Stimulated activated CD8-positive, alpha-beta memory T cell treated with anti-CD3 and anti-CD28 coated beads, Interleukin-4, amount 100 ng/mL, for 1 hour (primary cell): ENCODE data around the gene C20orf141.
"Not testable (repeated sequence)": the region's sequence is repeated elsewhere in the genome, so short reads cannot be mapped to it uniquely, and the experiment has no call there.

Experiments used
- DNase-seq, 2 donors: peaks; one replicate each; pipeline ENCODE4 v3.0.0-alpha.2; 2020; ENCODE audit warnings: low read depth in 2 of 2, low spot score in 1 of 2

The C20orf141 gene, protein sequence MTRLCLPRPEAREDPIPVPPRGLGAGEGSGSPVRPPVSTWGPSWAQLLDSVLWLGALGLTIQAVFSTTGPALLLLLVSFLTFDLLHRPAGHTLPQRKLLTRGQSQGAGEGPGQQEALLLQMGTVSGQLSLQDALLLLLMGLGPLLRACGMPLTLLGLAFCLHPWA

DNA sequence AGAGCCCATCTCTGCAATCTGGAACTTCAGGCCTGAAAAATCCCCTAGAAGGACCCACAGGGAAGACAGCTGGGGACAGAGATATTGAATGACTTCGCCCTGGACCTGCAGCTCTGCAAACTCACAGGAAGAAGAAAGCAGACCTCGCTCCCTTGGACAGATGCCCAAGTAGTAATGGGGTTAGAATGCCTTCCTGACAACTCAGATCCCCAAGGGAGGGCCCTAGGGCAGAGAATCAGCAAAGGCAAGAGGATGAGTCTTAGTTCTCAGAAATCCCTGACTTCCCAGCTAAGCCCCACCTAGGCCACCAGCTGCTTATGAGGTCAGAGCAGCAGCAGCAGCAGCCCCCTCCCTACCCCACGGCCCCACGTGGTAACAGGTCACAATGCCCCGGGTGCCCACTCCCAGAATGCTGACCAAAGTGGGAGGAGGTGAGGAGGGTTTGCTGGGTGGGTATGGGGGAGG is at the start of gene C20orf141:
Gene C20orf141, plus strand, starts transcription at position 401 of the 465 bp plus-strand sequence. CDS start 198 bp downstream, outside the sequence.
- DNase-seq: no peak

DNA sequence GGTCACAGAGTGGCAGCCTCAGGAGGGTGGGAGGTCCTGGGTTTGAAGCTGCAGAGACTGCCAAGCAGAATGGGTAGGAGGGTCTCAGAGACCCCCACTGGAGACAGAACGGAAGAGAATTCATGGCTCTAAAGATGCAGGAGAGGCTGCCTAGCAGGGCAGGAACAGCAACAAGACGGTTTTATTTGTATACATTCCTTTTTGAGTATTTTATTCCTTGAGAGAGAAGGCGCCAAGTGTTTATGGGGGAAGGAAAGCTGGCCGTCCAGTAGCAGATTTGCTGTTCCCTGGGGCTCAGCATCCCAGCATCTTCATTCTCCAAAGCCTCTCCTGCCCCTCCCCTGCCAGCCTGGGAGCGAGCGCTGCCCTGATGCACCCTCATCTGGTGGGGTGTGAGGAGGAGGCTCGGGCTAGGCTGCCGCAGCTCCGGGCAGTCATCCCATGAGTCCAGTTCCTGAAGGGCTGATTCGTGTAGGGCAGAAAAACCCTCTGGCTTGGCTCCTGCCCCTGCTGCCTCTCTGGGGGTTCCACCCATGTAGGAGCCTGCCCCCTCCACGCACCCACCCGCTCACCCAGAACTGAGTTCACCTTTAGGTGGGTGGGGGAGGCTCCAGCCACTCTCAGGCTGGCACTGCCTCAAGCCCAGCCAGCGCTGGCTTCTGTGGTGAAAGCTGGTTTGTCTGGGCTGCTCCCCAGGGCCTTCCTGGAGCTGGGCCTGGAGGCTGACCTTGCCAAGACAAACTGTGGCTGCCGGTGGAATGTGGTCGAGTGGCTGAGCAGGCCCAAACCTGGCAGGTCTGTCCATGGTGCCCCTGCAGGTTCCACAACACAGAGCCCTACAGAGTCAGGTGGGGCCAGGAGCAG is 46.8 kb upstream of the C20orf141 start:
- no peak for DNase-seq

DNA sequence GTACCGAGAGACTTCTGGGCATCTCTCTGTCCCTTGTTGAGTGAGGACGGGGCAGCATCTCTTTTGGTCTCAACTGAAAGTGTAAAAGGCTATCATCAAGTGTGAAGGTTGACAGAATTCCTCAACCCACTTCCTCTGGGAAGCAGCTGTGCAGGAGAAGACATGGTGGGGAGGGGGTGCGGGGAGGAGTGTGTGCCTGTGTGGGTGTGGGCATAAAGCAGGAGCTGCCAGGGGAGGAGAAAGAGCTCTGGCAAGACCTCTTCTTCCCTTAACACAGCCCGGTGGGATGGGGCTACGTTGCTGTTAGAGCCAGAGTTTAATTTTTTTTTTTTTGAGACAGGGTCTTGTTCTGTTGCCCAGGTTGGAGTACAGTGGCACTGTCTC is 46.2 kb upstream of the C20orf141 start:
- DNase-seq: no peak

DNA sequence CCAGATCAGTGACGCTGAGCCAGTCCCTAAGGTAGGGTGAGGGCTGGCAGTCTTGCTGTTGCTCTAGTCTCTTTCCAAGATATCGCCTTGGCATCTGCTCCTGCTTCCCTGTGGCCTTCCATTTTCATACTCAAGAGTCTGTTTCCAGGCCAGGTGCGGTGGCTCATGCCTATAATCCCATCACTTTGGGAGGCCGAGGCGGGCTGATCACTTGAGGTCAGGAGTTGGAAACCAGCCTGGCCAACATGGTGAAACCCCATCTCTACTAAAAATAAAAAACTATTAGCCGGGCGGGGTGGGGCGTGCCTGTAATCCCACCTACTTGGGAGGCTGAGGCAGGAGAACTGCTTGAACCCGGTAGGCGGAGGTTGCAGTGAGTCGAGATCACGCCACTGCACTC is 44.7 kb upstream of the C20orf141 start:
- DNase-seq: not testable (repeated sequence)

DNA sequence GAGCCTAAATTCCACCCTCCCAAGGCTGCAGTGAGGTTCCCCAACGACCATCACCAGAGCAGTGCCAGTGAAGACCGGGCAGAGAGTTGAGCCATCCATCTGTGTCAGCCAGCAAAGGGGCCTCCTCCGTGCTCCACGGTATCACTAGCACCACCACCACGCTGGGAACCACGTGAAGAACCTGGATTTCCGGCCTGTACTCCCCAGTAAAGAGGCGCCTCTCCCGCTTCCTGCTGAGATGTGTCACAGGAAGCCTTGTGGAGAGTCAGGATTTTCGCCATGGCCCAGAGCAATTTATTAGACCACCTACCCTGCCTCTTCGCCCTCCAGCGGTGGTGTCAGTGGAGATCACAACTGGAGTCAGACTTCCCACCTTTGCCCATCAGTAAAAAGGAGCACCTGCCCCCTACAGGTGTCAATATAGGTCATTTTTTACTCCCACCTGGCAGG is 43.1 kb upstream of the C20orf141 start:
- DNase-seq: no peak

DNA sequence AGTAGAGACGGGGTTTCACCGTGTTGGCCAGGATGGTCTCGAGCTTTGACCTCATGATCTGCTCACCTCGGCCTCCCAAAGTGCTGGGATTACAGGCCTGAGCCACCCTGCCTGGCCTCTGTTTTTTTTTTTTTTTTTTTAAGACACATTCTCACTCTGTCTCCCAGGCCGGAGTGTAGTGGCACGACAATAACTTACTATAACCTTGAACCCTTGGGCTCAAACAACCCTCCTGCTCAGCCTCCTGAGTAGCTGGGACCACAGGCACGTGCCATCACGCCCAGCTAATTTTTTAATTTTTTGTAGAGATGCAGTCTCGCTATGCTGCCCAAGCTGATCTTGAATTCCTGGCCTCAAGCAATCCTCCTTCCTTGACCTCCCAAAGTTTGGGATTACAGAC is 41.0 kb upstream of the C20orf141 start:
- DNase-seq: no peak

DNA sequence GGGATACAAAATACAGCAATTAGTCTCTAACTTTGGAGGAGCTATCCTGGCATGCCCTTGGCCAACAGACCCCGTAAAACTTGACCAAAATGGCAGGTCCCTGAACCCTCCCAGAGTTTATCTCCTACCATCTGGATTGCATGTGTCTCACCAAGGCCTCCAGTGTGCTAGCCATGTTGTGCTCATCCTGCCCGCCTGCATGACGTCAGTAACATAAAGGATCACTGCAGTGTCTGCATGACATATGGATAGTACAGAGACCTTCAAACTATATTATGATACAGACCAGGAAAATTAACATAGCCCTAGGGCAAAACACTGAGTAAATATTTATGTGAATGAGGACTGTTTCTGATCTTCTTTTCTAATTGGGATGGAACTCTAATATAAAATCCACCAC is 39.6 kb upstream of the C20orf141 start:
- DNase-seq: no peak

DNA sequence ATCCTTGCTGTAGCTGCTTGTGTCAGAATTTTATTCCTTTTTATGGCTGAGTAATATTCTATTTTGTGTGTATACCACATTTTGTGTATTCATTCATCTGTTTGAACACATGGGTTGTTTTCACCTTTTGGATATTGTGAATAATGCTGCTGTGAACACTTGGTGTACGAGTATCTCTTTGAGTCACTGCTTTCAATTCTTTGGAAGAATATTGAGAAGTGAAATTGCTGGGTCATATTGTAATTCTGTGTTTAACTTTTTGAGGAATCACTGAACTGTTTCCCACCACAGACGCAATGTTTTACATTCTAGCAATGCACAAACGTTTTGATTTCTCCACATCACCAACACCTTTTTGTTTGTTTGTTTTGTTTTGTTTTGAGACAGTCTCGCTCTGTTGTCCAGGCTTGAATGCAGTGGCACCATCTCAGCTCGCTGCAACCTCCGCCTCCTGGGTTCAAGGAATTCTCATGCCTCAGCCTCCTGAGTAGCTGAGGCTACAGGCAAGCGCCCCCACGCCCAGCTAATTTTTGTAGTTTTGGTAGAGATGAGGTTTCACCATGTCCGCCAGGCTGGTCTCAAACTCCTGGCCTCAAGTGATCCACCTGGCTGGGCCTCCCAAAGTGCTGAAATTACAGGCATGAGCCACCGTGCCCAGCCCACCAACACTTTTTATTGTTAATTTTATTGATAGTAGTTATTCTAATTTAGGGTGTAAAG is 36.0 kb upstream of the C20orf141 start:
- no peak for DNase-seq

DNA sequence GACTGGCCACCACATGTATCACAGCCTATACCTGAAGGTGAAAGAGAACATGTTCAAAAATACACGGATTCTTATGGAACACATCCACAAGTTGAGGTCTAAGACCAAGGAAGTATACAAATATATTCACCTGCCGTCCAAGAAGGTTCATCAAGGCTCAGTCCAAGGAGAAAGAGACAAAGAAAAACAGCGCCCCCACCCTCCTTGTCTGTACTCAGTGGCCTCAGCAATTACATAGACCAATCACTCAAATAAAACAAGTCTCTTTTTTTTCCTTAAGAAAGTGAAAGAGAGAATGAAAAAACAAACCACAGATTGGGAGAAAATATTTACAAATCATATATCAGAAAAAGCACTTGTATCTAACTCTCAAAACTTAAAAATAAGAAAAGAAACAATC is 33.8 kb upstream of the C20orf141 start:
- no peak for DNase-seq

DNA sequence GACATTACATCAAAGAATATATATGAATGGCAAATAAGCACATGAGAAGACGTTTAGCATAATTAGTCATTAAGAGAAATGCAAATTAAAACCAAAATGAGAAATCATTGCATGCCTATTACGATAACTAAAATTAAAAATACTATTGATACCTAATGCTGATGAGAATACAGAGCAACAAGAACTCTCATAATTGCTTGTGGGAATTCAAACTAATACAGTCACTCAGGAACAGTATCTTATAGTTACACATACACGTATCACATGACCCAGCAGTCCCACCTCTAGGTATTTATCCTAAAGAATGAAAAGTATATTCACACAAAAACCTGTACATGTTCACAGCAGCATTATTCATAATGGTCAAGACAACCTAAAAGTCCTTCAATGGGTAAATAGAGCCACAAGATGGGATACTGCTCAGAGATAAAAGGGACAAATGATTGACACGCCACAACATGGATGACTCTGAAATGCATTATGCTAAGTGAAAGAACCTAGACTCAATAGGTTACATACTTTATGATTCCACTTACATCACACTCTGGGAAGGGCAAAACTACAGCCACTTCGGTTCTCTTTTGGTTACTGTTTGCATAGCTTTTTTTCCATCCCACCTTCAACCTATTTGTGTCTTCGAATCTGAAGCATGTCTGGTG is 30.8 kb upstream of the C20orf141 start:
- no peak for DNase-seq

DNA sequence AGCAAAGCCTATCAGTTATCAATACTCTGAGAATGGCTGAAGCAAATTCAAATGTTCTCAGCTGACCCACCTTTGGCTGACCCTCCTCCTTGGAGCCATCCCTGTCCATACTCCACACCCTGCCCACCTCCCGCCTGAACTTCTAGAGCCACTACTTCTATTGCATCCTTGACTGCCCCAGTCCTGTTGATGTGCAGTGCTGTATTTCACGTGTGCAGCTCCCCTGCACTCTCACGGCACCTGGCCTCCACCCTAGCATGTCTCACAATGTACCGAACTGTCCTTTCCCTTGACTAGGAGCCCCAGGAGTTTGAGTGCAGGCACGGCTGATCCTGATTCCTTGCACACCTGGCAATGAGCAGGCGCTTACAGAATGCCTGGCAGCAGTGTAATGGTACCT is 21.3 kb upstream of the C20orf141 start:
- no peak for DNase-seq

DNA sequence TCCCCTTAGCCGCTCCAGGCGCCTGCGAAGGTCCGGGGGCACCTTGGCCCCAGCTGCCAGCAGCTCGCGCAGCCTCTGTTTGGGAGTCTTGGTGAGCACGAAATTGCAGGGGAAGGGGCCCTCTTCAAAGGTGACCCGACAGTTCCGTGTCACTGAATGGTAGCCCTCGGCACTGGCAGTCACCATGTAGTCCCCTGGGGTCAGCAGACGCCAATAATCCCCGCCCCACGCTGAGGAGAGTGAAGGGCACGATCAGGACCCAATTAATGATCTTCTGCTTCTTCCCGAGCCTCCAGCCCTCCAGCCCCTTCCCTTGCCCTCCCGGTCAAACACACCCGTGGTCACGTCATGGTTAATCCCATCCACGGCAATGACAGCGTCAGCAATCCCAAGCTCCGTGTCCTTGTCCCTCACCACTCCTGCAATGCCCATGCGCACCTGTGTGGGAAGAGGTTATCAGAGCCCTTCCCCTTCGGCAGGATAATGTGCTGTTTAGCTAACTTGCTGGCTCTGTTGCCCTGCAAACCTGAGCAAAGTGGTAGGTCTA is 20.5 kb upstream of the C20orf141 start:
- no peak for DNase-seq

DNA sequence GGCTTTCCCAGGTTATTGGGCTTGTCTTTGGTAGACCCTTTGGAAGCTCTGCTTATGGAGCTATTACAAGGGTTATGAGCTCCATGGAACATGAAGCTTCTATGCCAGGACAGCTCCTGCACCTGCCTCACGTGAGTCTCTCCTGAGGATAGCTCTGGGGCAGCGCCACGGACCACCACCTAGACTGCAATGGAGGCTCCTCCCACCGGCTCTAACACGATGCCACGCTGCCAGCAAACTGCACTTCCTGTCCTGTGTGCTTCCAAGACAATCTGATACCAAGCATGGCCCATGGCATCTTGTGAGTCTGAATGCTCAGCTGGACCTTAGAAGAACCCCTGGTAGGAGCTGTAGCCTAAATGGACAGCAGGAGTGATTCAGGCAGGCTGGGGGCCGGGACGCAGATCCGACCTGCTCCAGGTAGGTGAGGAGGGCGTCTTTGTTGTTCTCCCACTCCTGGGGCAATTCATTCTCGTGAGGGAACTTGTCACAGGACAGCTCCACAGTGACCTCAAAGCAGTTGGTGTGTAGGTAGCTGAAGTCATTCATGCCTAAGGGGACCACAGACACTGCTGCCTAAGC is 19.8 kb upstream of the C20orf141 start:
- DNase-seq: no peak

DNA sequence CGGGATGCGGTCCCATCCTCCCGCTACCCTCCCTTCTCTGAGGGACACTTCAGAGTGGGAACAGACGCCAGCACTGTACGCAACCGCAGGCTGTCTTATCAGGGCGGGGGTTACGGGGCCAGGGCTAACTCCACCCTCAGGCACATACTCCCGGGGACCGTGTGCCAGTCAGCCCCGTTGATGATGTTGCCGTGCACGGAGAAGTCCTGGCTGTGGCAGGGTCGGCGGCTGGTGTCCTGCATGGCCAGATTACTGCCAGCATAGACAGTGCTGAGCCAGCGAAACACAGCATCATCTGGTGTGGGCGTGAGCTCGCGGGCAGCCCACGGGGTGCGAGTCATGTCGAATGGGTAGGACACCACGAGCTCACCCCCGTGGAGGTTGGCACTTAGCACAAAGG is 19.3 kb upstream of the C20orf141 start:
- no peak for DNase-seq

DNA sequence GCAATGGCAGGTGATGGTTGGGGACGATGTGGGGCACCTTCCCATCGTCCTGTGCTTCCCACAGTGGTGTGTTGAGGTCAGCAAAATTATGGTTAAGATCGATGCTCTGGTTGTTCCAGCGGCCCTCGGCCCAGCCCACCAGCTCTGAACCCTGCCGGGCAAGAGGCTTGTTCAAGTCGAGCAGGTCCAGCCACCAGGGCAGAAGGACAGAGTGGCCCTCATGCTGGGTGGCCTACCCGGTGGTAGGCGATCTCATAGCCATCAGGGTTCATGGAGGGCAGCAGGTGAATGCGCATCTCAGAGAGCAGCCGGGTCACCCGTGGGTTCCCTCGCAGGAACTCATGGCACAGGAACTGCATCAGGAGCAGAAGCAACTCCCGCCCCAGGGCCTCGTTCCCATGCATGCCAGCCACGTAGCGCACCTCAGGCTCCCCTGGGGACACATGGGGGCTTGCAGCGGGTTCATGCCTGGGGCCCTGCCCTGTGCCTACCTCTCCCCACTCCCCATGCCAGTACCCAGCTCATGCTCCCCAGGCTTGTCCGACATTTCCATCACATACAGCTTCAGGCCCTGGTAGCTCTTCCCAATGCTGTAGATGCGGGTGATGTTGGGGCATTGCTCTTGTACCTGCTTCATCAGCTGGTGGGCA is 18.7 kb upstream of the C20orf141 start:
- DNase-seq: no peak

DNA sequence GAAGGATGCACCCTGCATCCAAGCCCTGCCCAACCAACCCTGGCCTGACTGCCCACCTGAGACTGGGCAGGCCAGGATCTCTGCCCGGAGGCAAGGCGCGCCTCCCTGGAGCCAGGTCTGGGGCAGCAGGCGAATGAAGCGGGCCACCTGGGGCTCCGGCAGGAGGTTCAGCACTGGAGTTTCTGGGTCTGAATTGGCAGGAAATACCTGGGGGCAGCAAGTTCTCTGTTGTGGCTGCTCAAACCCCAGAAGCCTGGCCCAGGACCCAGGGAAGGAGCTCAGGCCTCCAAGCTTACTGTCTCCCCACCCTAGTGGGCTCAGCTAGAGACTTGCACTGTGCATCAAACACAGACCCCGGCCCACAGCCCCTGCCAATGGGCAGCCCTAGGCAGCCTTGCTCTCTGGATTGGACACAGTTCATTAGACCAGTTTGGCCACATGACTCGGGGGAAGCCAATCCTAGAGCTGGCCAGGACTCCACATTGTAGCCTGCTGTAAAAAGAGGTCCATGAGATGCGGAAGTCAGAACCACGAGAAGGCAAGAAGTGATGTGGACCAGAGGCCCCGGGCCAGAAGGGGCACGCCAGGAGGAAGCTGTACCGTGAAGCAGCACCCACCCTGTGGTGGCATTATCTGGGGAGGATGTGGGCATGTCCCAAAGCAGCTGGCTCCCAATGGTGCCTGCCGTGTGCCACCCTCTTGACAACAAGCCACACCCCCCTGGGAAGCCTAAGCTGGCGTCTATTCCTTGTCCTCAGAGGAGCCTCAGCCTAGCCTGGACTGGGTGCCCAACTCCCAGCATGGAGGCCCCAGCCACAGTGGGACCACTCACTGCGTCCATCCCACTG is 17.4 kb upstream of the C20orf141 start:
- DNase-seq: no peak

DNA sequence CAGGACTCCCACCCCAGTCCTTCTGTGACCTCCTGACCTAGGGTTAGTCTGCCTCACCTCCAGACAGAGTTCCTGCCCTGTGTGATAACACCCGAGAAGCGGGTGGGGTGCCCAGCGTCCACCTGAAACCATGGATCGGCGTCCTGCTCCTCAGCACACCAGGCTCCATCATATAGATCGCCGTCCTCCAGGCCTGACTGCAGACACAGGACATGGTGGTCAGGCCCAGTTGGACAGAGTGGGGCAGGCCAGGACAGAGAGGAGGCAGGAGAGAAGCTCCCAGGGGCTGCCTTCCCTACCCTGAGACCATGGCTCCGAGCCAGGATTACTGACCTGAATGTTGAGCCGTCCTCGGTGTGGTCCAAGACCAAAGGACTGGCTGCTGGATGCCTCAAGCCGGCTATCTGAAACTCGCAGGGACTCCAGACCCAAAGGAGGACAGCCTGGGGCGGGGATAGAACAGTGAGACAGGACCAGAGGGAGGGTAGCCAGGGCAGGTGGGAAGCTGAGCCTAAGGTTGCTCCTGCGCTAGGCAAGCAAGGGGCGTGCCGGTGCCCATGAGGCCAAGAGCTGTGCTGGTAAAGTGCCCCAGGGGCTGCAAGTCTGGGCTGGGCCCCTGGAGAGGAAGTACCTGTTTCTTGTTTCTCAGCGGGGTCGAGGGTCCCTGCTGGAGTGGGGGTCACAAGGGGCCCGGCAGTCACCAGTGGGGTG is 16.5 kb upstream of the C20orf141 start:
- DNase-seq: no peak

DNA sequence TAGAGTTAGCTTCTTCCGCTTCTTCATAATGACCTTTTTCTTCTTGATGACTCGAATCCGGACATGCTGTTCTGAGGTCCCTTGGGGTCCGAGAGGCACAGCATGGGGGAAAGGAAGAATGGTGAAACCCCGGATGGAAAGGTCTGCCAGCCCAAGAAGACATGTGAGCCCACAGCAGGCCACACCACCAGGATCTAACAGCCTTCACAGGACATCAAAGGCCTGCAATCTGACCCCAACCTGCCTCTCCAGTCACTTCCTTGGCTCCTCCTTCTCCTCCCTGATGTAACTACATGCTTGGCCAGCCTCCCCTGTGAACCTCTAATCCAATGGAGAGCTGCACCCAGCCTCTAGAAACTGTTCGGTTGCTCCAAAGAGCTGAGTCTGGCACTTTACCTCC is 16.0 kb upstream of the C20orf141 start:
- no peak for DNase-seq

DNA sequence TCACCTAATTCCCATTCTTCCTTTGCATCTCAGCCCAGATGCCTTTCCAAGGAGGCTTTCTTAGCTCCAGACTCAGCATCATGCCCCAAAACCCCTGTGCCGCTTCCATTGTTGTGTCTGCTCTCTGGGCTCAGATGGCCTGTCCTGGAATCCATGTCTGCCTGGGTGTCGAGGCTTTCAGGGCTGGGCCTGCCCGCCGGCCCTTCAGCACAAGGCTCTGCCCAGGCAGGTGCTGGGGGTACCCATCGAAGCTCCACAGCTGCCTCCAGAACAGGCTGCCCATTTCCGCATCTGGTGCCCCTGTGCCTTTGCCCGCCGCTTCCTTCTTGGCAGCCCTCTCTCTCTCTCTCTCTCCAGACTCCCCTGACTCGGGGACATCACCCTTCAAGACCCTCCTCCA is 15.5 kb upstream of the C20orf141 start:
- no peak for DNase-seq
